Endothelial cell (in vitro differentiated cells): ENCODE data around the gene CD27. TPM values are rescaled to one million over a fixed set of nuclear protein-coding genes. Genes with fewer than 3 reads are reported as not detected.

ENCODE experiments used
- DNase-seq: peaks from one replicate; pipeline ENCODE4 v3.0.0; 2021; ENCODE audit warnings: low spot score
- H3K27ac Mint-ChIP-seq: one replicate; pipeline ENCODE4 v1.8.0; 2021; ENCODE audit warnings: mixed read lengths, inconsistent platforms; ENCODE audit not compliant: unreplicated experiment
- H3K27me3 Mint-ChIP-seq: one replicate; pipeline ENCODE4 v1.8.0; 2021; ENCODE audit warnings: mild to moderate bottlenecking, moderate library complexity, mixed read lengths, inconsistent platforms; ENCODE audit not compliant: unreplicated experiment
- H3K36me3 Mint-ChIP-seq: one replicate; pipeline ENCODE4 v1.8.0; 2021; ENCODE audit warnings: mild to moderate bottlenecking, low read depth, mixed read lengths, inconsistent platforms; ENCODE audit not compliant: unreplicated experiment
- H3K4me1 Mint-ChIP-seq: one replicate; pipeline ENCODE4 v1.8.0; 2021; ENCODE audit warnings: mild to moderate bottlenecking, mixed read lengths, inconsistent platforms; ENCODE audit not compliant: unreplicated experiment
- H3K4me3 Mint-ChIP-seq: one replicate; pipeline ENCODE4 v1.8.0; 2021; ENCODE audit warnings: mild to moderate bottlenecking, mixed read lengths, inconsistent platforms; ENCODE audit not compliant: unreplicated experiment
- H3K9me3 Mint-ChIP-seq: one replicate; pipeline ENCODE4 v1.8.0; 2021; ENCODE audit warnings: mixed read lengths, inconsistent platforms; ENCODE audit not compliant: unreplicated experiment
- total RNA-seq: library from RNA; stranded (reverse); fragmentation: NEBNext Ultra II Directional; extraction: Animal tissue kit (Norgen Biotek cat#: 25700); gene quantifications from one replicate; pipeline ENCODE4 v1.2.1, GENCODE V29; 2021; ENCODE audit not compliant: unreplicated experiment
- TF ChIP-seq, protein P1 (sequence below): fragments of 200-600 bp; sonication (generic); IDR thresholded peaks from one replicate; pipeline ENCODE4 v1.5.0; 2021; ENCODE audit warnings: antibody characterized with exemption; ENCODE audit not compliant: unreplicated experiment

CD27 gene
- total RNA-seq, 1 donor from 2014 or later: not detected

DNA sequence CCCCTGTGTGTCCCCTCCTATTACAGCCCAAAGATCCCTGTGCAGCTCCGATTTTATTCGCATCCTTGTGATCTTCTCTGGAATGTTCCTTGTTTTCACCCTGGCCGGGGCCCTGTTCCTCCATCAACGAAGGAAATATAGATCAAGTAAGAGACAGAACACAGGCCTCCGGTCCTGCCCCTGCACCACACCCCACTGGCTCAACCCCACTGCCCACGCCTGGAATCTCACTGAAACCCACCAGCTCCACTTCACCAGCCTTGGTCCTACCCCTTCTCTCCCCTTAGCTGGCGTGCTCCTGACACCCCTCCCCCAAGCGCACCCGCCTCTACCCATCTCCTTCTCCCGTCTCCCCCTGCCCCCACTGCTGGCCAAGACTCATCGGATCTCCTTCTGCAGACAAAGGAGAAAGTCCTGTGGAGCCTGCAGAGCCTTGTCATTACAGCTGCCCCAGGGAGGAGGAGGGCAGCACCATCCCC lies 6.2 kb downstream of the CD27 start:
- TF ChIP-seq, protein P1, sequence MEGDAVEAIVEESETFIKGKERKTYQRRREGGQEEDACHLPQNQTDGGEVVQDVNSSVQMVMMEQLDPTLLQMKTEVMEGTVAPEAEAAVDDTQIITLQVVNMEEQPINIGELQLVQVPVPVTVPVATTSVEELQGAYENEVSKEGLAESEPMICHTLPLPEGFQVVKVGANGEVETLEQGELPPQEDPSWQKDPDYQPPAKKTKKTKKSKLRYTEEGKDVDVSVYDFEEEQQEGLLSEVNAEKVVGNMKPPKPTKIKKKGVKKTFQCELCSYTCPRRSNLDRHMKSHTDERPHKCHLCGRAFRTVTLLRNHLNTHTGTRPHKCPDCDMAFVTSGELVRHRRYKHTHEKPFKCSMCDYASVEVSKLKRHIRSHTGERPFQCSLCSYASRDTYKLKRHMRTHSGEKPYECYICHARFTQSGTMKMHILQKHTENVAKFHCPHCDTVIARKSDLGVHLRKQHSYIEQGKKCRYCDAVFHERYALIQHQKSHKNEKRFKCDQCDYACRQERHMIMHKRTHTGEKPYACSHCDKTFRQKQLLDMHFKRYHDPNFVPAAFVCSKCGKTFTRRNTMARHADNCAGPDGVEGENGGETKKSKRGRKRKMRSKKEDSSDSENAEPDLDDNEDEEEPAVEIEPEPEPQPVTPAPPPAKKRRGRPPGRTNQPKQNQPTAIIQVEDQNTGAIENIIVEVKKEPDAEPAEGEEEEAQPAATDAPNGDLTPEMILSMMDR: no peak
- Mint-ChIP-seq H3K9me3 (no peaks in the 10 kb centered on the region), H3K27me3 (peaks cover 2% of the 10 kb centered on the region), H3K36me3 (no peaks in the 10 kb centered on the region), H3K27ac (peak overlapping the region; percentile 98), H3K4me3 (peak overlapping the region; percentile 85), H3K4me1 (peaks cover 45% of the 10 kb centered on the region)
- DNase-seq: no peak

DNA sequence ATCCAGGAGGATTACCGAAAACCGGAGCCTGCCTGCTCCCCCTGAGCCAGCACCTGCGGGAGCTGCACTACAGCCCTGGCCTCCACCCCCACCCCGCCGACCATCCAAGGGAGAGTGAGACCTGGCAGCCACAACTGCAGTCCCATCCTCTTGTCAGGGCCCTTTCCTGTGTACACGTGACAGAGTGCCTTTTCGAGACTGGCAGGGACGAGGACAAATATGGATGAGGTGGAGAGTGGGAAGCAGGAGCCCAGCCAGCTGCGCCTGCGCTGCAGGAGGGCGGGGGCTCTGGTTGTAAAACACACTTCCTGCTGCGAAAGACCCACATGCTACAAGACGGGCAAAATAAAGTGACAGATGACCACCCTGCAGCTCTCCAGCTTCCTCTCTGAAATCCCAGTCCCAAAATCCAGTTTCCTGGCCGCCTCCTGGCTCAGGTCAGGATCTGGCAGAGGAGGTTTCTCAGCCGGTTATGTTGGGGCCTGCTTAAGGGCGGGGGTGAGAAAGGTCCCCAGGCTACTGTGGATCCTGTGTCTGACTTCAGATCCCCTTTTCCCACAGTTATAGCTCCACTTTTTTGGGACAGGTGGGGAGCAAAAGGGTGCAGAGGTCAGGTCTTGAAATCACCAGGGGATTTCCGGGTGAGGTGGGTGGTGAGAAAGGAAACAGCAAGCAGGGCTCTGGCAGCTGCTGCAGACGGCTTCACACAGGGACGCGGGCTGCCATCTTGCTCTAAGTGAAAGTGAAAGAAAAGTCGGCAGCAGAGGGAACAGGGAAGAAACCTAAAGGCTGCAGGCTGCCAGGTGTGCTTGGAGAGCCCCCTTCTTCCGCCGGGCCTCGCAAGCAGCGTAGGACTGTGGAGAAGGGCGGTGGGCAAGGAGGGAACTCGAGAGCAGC lies 6.8 kb downstream of the CD27 start, which contains the start of gene TAPBPL:
Gene TAPBPL, plus strand, starts transcription at position 695 of the 897 bp plus-strand sequence. CDS start 207 bp downstream, outside the sequence.
- Mint-ChIP-seq H3K4me3 (peak within 1 kb of the TSS; percentile 85), H3K27ac (peak within 1 kb of the TSS; percentile 98), H3K9me3 (no peaks in the 10 kb centered on the region), H3K36me3 (no peaks in the 10 kb centered on the region), H3K27me3 (peaks cover 2% of the 10 kb centered on the region), H3K4me1 (peaks cover 45% of the 10 kb centered on the region)
- TF ChIP-seq, protein P1: no peak
- peak; percentile 63 for DNase-seq

DNA sequence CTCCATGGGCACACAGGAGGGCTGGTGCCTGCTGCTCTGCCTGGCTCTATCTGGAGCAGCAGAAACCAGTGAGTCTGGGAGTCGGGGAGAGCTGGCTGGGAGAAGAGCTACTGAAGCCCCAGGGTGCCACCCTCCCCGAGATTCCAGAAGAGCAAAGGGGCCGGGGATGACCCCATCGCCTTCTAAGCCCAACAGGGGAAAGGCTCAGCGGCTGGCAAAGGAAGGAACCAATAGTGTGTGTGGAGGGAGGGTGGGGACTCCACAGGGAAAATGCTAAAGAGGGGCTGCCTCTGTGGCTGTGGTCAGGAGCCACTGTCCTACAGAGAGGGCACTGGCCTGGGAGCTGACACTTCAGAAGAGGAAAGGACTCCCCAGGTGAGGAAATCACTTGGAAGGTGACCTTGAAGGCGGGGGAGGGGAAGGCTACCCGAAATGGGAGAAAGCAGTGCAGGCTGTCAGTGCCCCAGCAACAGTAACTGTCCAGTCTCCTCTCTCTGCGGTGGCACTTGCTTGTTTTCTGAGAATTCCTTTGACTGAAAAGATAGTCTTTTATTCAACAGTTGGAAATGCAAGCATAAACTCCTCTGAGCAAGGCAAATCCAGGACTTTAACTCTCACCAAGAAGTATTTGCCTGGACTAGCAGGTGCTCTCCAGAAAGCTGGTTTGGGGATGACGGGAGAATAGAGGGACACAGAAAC lies 7.6 kb downstream of the CD27 start:
- peak overlapping the region; percentile 98 for H3K27ac Mint-ChIP-seq
- DNase-seq: no peak
- H3K9me3 Mint-ChIP-seq: no peaks in the 10 kb centered on the region
- TF ChIP-seq, protein P1: no peak
- H3K27me3 Mint-ChIP-seq: peaks cover 2% of the 10 kb centered on the region
- peaks cover 7% of the 10 kb centered on the region for H3K36me3 Mint-ChIP-seq
- peaks cover 41% of the 10 kb centered on the region for H3K4me1 Mint-ChIP-seq
- no peak overlapping the region for H3K4me3 Mint-ChIP-seq

DNA sequence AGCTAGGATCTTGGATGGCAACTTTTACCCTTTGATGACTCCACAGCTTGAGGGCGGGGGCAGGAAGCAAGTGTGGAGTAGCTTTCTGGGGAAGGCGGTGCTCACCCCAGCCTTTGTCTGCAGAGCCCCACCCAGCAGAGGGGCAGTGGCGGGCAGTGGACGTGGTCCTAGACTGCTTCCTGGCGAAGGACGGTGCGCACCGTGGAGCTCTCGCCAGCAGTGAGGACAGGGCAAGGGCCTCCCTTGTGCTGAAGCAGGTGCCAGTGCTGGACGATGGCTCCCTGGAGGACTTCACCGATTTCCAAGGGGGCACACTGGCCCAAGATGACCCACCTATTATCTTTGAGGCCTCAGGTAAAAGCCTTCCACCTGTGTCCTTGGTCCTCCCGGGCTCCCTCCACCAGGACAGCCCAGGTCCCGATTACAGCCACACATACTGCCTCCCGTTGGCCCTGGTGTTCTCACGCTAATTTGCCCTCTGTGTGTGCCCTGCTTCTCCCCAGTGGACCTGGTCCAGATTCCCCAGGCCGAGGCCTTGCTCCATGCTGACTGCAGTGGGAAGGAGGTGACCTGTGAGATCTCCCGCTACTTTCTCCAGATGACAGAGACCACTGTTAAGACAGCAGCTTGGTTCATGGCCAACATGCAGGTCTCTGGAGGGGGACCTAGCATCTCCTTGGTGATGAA lies 8.3 kb downstream of the CD27 start:
- peaks cover 34% of the 10 kb centered on the region for H3K4me1 Mint-ChIP-seq
- H3K27ac Mint-ChIP-seq: no peak overlapping the region
- peak overlapping the region; percentile 0 for H3K4me3 Mint-ChIP-seq
- DNase-seq: no peak
- H3K9me3 Mint-ChIP-seq: no peaks in the 10 kb centered on the region
- H3K36me3 Mint-ChIP-seq: peaks cover 7% of the 10 kb centered on the region
- TF ChIP-seq, protein P1: no peak
- H3K27me3 Mint-ChIP-seq: peaks cover 2% of the 10 kb centered on the region
